Colonic mucosa (tissue), 4 donors: ENCODE results near the gene UFSP2. TPM values are rescaled to one million over a fixed set of nuclear protein-coding genes. Genes with fewer than 3 reads are reported as not detected.

Experiments
- DNase-seq: peaks from one replicate; pipeline ENCODE4 v3.0.0-alpha.2; 2020
- H3K27ac ChIP-seq: fragments of 200-600 bp; one replicate; pipeline ENCODE4 v1.8.0; 2021
- H3K27me3 ChIP-seq: fragments of 200-600 bp; one replicate; pipeline ENCODE4 v1.8.0; 2021
- H3K36me3 ChIP-seq: fragments of 200-600 bp; one replicate; pipeline ENCODE4 v1.8.0; 2021
- H3K4me1 ChIP-seq: fragments of 200-600 bp; one replicate; pipeline ENCODE4 v1.8.0; 2021; ENCODE audit warnings: mild to moderate bottlenecking
- H3K4me3 ChIP-seq: fragments of 200-600 bp; one replicate; pipeline ENCODE4 v1.8.0; 2021
- H3K9ac ChIP-seq, 2 donors: one replicate each; pipeline ENCODE4 v1.7.0; 2013; ENCODE audit warnings: control low read depth in 2 of 2, low read depth in 2 of 2, low read length in 2 of 2
- H3K9me3 ChIP-seq: fragments of 200-600 bp; one replicate; pipeline ENCODE4 v1.8.0; 2021
- intact Hi-C: fragments of 100-400 bp; cut with DNase I; formaldehyde crosslinking; loops from one replicate; pipeline ENCODE4 v1.14.1; 2022
- total RNA-seq, 2 donors: library from RNA; stranded (reverse); fragmentation: NEBNext Ultra II Directional in 1 of 2; extraction: Animal tissue kit (Norgen Biotek cat#: 25700) in 1 of 2; gene quantifications; one replicate each; pipeline ENCODE4 v1.2.1, GENCODE V29; 2021
- TF ChIP-seq, protein P1 (sequence below): fragments of 200-600 bp; IDR thresholded peaks from one replicate; pipeline ENCODE4 v1.8.0; 2022; ENCODE audit warnings: antibody characterized with exemption, mild to moderate bottlenecking
- donor health status: healthy.
- donor health status: DM: no; HTN: no; CAD: no.
- donor health status: DM: no; HTN: no; CAD: no.

The UFSP2 gene
- total RNA-seq, 2 donors from 2014 or later, result 22.0 to 23.5 TPM

DNA sequence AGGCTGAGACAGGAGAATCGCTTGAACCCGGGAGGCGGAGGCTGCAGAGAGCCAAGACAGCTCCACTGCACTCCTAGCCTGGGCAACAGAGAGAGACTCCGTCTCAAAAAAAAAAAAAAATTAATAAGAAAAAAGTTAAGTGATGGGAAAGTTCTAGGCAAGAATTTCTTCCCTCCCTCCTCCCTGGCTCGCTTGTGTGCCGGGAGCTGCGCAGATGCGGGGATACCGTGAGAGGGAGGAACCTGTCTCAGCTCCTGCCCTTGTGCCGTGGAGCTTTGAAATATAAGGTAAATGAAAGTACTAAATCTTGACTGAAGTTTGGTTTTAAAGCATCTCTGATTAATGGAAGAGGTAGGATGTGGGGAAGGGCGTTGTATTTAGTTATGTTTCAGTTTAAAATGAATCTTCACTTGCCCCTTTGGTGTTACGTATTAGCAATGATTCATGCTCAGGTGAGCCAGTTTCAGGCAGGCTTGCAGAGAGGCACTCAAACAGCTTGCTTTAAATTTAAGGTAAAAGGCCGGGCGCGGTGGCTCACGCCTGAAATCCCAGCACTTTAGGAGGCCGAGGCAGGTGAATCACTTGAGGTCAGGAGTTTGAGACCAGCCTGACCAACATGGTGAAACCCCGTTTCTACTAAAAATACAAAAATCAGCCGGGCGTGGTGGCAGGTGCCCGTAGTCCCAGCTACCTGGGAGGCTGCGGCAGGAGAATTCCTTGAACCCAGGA, 1.4 kb upstream of the UFSP2 start:
- no peaks in the 10 kb centered on the region for H3K9me3 ChIP-seq
- no peaks in the 10 kb centered on the region for H3K4me1 ChIP-seq
- DNase-seq, result no peak
- no peaks in the 10 kb centered on the region for H3K36me3 ChIP-seq
- no peak overlapping the region for H3K27ac ChIP-seq
- TF ChIP-seq, protein P1, sequence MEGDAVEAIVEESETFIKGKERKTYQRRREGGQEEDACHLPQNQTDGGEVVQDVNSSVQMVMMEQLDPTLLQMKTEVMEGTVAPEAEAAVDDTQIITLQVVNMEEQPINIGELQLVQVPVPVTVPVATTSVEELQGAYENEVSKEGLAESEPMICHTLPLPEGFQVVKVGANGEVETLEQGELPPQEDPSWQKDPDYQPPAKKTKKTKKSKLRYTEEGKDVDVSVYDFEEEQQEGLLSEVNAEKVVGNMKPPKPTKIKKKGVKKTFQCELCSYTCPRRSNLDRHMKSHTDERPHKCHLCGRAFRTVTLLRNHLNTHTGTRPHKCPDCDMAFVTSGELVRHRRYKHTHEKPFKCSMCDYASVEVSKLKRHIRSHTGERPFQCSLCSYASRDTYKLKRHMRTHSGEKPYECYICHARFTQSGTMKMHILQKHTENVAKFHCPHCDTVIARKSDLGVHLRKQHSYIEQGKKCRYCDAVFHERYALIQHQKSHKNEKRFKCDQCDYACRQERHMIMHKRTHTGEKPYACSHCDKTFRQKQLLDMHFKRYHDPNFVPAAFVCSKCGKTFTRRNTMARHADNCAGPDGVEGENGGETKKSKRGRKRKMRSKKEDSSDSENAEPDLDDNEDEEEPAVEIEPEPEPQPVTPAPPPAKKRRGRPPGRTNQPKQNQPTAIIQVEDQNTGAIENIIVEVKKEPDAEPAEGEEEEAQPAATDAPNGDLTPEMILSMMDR, result no peak
- H3K27me3 ChIP-seq, result no peaks in the 10 kb centered on the region
- intact Hi-C loops, result loop anchor here (5.0 kb wide), 1 partner anchor 40 kb away; no protein-coding TSS in a partner anchor
- H3K4me3 ChIP-seq, result no peak overlapping the region
- H3K9ac ChIP-seq, result no peak overlapping the region

DNA sequence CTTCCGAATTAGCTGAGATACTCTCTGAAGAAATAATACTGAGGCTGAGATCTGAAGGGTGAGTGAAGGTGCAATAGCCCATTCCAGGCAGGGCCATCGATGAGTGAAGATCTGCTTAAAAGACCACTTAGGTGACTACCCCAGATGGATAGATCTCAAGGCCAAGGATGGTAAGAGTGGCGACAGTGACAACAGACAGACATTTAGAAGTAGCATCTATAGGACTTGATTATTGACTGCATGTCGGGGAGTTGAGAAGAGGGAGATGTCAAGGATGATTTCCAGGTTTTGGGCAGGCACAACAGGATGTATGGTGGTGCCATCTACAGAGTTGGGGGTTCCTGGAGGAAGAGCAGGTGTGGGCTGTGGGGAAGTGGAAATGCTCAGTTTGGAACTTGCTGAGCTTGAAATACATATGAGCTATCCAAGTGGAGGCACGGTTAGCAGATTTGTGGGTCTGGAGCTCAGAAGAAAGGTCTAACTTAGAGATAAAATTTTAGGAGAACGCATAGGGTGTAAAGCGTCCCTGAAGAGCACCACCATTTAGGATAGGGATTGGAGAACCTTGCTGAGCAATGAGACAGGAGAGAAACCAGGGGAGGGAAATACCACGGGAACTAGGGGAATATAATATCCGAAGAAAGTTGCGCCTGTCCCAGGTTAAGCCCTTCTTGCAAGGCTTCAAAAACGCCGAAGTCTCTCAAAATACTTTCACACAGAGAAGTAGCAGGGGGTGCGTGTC, 688 bp downstream of the UFSP2 start:
- H3K27ac ChIP-seq, result peak overlapping the region; percentile 86
- intact Hi-C loops, result loop anchor here (5.0 kb wide), 1 partner anchor 42 kb away; no protein-coding TSS in a partner anchor
- H3K36me3 ChIP-seq, result no peaks in the 10 kb centered on the region
- DNase-seq, result no peak
- peak overlapping the region; percentile 79 for H3K4me3 ChIP-seq
- H3K9me3 ChIP-seq, result no peaks in the 10 kb centered on the region
- no peaks in the 10 kb centered on the region for H3K27me3 ChIP-seq
- TF ChIP-seq, protein P1, result no peak
- H3K4me1 ChIP-seq, result peaks cover 3% of the 10 kb centered on the region
- peak overlapping the region; percentile 95 to 97 for H3K9ac ChIP-seq

DNA sequence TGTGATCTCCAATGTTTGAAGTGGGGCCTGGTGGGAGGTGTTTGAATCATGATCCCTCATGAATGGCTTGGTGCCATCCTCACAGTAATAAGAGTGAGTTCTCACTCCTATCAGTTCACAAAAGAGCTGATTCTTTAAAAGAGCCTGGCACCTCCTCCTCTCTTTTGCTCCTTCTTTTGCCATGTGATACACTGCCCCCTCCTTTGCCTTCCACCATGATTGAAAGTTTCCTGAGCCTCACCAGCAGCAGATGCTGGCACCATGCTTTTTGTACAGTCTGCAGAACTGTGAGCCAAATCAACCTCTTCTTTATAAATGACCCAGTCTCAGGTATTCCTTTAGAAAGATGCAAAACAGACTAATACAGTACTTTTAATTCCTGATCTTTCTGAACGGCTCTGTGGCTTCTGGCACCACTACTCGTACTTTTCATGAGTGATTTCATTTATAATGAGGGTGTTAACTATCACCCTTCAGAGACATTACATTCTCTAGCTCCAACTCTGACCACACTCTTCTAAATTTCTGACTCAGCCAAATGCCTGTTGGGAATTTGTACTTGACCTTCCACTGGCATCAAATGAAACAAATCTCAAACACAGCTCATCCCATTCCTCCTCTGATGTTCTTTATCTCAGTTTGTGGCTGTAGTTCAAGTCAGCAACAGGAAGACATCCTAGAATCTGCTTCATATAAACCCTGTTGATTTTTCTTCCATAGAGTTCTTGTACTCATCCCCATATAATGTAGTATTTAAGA, 4.2 kb downstream of the UFSP2 start:
- H3K4me3 ChIP-seq, result no peak overlapping the region
- TF ChIP-seq, protein P1, result no peak
- H3K27ac ChIP-seq, result no peak overlapping the region
- no peaks in the 10 kb centered on the region for H3K36me3 ChIP-seq
- H3K27me3 ChIP-seq, result no peaks in the 10 kb centered on the region
- intact Hi-C loops, result no loop called here
- no peak overlapping the region for H3K9ac ChIP-seq
- peaks cover 3% of the 10 kb centered on the region for H3K4me1 ChIP-seq
- H3K9me3 ChIP-seq, result no peaks in the 10 kb centered on the region
- no peak for DNase-seq

DNA sequence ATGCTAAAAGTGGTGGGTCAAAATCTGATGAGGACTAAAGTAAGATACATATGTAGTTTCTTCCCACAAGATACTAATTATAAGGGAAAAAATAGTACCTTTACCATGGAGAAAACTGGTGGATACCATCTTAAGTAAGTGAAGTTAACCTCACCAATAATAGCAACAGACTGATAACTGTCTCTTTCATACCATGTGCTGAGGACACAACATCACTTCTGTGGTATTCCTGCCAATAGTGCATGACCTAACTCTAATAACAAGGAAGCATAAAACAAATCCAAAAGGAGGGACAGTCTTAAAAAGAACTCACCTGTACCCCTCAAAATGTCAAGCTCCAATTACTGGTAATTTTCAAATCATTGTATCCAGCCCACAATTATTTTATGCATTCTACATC, 8.8 kb downstream of the UFSP2 start:
- Histone ChIP-seq H3K4me3 (no peak overlapping the region), H3K36me3 (no peaks in the 10 kb centered on the region), H3K27ac (no peak overlapping the region), H3K27me3 (no peaks in the 10 kb centered on the region), H3K9ac (no peak overlapping the region), H3K4me1 (peaks cover 3% of the 10 kb centered on the region), H3K9me3 (no peaks in the 10 kb centered on the region)
- TF ChIP-seq, protein P1, result no peak
- intact Hi-C loops, result no loop called here
- DNase-seq, result no peak

DNA sequence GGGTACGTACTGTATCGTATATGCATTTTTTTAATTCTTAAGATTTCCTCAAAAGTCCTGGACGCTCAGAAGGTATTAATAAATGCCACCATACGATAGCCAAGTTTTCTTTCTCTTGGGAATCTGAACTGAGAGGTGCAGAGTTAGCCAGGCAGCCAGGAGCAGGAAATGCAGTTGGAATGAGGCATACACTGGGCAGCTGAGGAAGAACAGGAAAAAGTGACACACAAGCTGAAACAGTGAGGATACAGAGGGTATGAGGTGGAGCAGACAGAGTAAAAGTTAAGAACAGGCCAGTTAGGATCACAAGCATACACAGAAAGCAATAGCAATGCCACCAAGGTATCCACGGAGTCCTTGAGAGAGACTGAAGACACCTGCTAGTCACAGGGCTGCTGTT, 13.4 kb downstream of the UFSP2 start:
- Histone ChIP-seq H3K4me1 (no peaks in the 10 kb centered on the region), H3K4me3 (no peak overlapping the region), H3K27ac (no peak overlapping the region), H3K27me3 (no peaks in the 10 kb centered on the region), H3K9ac (peak overlapping the region in 1 of 2 donors; percentile 5), H3K9me3 (no peaks in the 10 kb centered on the region), H3K36me3 (no peaks in the 10 kb centered on the region)
- TF ChIP-seq, protein P1, result no peak
- intact Hi-C loops, result no loop called here
- no peak for DNase-seq
